Measurements from ENCODE around the gene NPLOC4.

Gene NPLOC4

GRCh38 chr17:81616877-81617276, 20.0 kb downstream of the NPLOC4 start:
- DNase-seq (ENCODE audit: low read depth in 2 of 2), result no peak
- TF ChIP-seq, protein P1, sequence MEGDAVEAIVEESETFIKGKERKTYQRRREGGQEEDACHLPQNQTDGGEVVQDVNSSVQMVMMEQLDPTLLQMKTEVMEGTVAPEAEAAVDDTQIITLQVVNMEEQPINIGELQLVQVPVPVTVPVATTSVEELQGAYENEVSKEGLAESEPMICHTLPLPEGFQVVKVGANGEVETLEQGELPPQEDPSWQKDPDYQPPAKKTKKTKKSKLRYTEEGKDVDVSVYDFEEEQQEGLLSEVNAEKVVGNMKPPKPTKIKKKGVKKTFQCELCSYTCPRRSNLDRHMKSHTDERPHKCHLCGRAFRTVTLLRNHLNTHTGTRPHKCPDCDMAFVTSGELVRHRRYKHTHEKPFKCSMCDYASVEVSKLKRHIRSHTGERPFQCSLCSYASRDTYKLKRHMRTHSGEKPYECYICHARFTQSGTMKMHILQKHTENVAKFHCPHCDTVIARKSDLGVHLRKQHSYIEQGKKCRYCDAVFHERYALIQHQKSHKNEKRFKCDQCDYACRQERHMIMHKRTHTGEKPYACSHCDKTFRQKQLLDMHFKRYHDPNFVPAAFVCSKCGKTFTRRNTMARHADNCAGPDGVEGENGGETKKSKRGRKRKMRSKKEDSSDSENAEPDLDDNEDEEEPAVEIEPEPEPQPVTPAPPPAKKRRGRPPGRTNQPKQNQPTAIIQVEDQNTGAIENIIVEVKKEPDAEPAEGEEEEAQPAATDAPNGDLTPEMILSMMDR (IDR thresholded peaks at IDR 0.05; ENCODE audit: low read depth, low read length), result no peak
- H3K4me3 ChIP-seq (replicated peaks in 1 of 2; ENCODE audit: low read depth in 2 of 2, low read length in 2 of 2), result no peak overlapping the region

DNA sequence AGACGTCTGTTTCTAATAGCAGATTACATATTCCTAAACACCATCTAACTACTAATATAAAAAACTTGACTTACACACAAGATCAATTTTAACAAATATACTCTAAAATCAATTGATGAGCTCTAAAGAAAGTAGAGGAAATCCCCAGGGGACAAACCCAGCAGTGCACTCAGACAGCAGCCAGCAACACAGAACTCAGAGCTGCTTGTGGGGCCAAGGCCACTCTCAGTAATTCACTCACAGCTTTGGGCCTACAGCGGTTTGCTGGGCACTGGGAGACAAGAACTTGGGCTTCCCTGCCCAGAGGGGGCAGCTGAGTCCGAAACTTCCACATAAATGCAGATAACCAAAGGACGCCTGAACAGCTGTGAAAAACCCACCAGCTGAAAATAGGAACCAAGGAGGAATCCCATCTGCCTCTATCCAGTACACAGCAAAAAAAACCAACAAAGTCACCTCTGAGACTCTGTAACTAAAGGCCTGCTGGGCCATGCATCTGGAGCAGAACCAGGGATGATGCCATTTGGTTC, 21.4 kb downstream of the NPLOC4 start:
- DNase-seq (ENCODE audit: low read depth in 2 of 2), result no peak
- TF ChIP-seq, protein P1 (IDR thresholded peaks at IDR 0.05; ENCODE audit: low read depth, low read length), result no peak
- no peak overlapping the region for H3K4me3 ChIP-seq (replicated peaks in 1 of 2; ENCODE audit: low read depth in 2 of 2, low read length in 2 of 2)

DNA sequence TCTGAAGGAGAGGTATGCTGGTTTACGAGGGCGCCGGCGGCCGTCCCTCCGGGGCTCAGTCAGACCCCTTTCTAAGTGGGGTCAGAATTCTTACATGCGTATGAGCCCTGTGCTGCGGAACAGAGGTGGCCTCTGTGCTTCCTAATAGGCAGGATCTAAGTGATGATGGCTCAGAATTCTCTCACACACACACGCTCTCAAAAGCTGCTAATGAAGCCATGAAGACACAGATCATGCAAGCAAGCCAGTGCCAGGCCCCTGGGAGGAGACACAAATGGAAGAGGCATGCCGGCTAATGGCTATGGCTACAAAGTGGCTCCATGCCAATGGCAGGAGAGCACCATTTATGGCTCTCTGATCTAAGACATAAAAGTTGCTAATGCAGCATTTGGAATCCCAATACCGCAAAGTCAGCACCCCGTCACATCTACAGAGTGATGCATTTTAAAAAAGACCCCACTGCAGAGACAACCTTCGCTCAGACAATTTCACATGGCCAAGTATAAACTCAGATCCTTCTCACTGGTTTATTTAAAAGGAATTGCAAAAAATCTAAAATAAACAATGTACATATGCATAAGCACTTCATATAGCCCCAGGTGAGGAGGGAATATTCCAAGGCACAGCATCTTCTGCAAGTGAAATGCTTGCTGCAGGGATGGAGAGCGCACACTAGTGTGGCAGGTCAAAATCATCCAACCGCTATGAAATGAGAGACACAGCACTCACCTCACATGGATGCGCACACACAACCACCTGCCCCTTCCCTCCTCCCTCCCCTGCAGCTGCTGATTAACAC, 24.5 kb downstream of the NPLOC4 start:
- TF ChIP-seq, protein P1 (IDR thresholded peaks at IDR 0.05; ENCODE audit: low read depth, low read length), result no peak
- DNase-seq (ENCODE audit: low read depth in 2 of 2), result no peak
- H3K4me3 ChIP-seq (replicated peaks in 1 of 2; ENCODE audit: low read depth in 2 of 2, low read length in 2 of 2), result no peak overlapping the region

GRCh38 chr17:81609541-81610311, 27.2 kb downstream of the NPLOC4 start:
- TF ChIP-seq, protein P1 (IDR thresholded peaks at IDR 0.05; ENCODE audit: low read depth, low read length), result no peak
- H3K4me3 ChIP-seq (replicated peaks in 1 of 2; ENCODE audit: low read depth in 2 of 2, low read length in 2 of 2), result no peak overlapping the region
- no peak for DNase-seq (ENCODE audit: low read depth in 2 of 2)

- H3K4me3 ChIP-seq (replicated peaks in 1 of 2; ENCODE audit: low read depth in 2 of 2, low read length in 2 of 2), result no peak overlapping the region
- DNase-seq (ENCODE audit: low read depth in 2 of 2), result no peak
- TF ChIP-seq, protein P1 (IDR thresholded peaks at IDR 0.05; ENCODE audit: low read depth, low read length), result no peak
These were observed 28.3 kb downstream of the NPLOC4 start for GRCh38 chr17:81608605-81609004.

GRCh38 chr17:81608082-81608481, 28.8 kb downstream of the NPLOC4 start:
- H3K4me3 ChIP-seq (replicated peaks in 1 of 2; ENCODE audit: low read depth in 2 of 2, low read length in 2 of 2), result no peak overlapping the region
- DNase-seq (ENCODE audit: low read depth in 2 of 2), result no peak
- TF ChIP-seq, protein P1 (IDR thresholded peaks at IDR 0.05; ENCODE audit: low read depth, low read length), result no peak

Data from cardiac fibroblast (primary cell).